H9 (cell line): ENCODE measurements around the gene ESRRB. TPM values are rescaled to one million over a fixed set of nuclear protein-coding genes. Genes with fewer than 3 reads are reported as not detected.

Experiments used
- DNase-seq: peaks from one replicate; pipeline ENCODE4 v3.0.0-alpha.2; 2017
- H2AFZ ChIP-seq: one replicate; pipeline ENCODE4 v1.6.1; 2013; ENCODE audit warnings: mild to moderate bottlenecking, low read length, control low read depth, moderate library complexity
- H2AK5ac ChIP-seq: 2 replicates; pipeline ENCODE4 v1.6.1; 2013; ENCODE audit warnings: low read length, control low read depth, mixed read lengths; ENCODE audit not compliant: insufficient read length
- H2BK120ac ChIP-seq: one replicate; pipeline ENCODE4 v1.6.1; 2013; ENCODE audit warnings: low read depth, mild to moderate bottlenecking, low read length, control low read depth, inconsistent platforms; ENCODE audit not compliant: poor library complexity, severe bottlenecking
- H2BK12ac ChIP-seq: 2 replicates; pipeline ENCODE4 v1.6.1; 2013; ENCODE audit warnings: low read length, control low read depth, mixed read lengths, low read depth; ENCODE audit not compliant: insufficient read length
- H2BK15ac ChIP-seq: 2 replicates; pipeline ENCODE4 v1.6.1; 2013; ENCODE audit warnings: low read depth, low read length, control low read depth
- H2BK20ac ChIP-seq: one replicate; pipeline ENCODE4 v1.6.1; 2013; ENCODE audit warnings: low read depth, mild to moderate bottlenecking, low read length, control low read depth, inconsistent platforms; ENCODE audit not compliant: poor library complexity, severe bottlenecking
- H2BK5ac ChIP-seq: 2 replicates; pipeline ENCODE4 v1.6.1; 2013; ENCODE audit warnings: low read length, control low read depth, mixed read lengths; ENCODE audit not compliant: insufficient read length
- H3K14ac ChIP-seq: 2 replicates; pipeline ENCODE4 v1.6.1; 2013; ENCODE audit warnings: low read length, control low read depth; ENCODE audit not compliant: insufficient read depth
- H3K18ac ChIP-seq: 2 replicates; pipeline ENCODE4 v1.6.1; 2013; ENCODE audit warnings: low read depth, mild to moderate bottlenecking, mixed read lengths, low read length, control low read depth; ENCODE audit not compliant: insufficient read length
- H3K23ac ChIP-seq: 2 replicates; pipeline ENCODE4 v1.6.1; 2013; ENCODE audit warnings: low read length, control low read depth, mixed read lengths, low read depth; ENCODE audit not compliant: insufficient read length
- H3K23me2 ChIP-seq: 2 replicates; pipeline ENCODE4 v1.6.1; 2013; ENCODE audit warnings: low read depth, mild to moderate bottlenecking, mixed read lengths, low read length, control low read depth; ENCODE audit not compliant: insufficient read length, poor library complexity, severe bottlenecking
- H3K27ac ChIP-seq: 2 replicates; pipeline ENCODE4 v1.5.1; 2013; ENCODE audit warnings: low read length, control low read depth, mixed read lengths, low read depth; ENCODE audit not compliant: insufficient read length
- H3K27me3 ChIP-seq: 2 replicates; pipeline ENCODE4 v1.6.1; 2013; ENCODE audit warnings: low read length, control low read depth, inconsistent platforms; ENCODE audit not compliant: insufficient read depth
- H3K4ac ChIP-seq: 2 replicates; pipeline ENCODE4 v1.6.1; 2013; ENCODE audit warnings: low read depth, mild to moderate bottlenecking, control low read depth, inconsistent platforms, low read length, moderate library complexity
- H3K4me1 ChIP-seq: 2 replicates; pipeline ENCODE4 v1.6.1; 2013; ENCODE audit warnings: low read length, control low read depth, inconsistent platforms; ENCODE audit not compliant: insufficient read depth
- H3K4me2 ChIP-seq: 2 replicates; pipeline ENCODE4 v1.6.1; 2013; ENCODE audit warnings: low read length, control low read depth, mixed read lengths; ENCODE audit not compliant: insufficient read length, insufficient read depth
- H3K56ac ChIP-seq: 2 replicates; pipeline ENCODE4 v1.6.1; 2013; ENCODE audit warnings: low read depth, mild to moderate bottlenecking, mixed read lengths, low read length, control low read depth; ENCODE audit not compliant: insufficient read length
- H3K79me1 ChIP-seq: 2 replicates; pipeline ENCODE4 v1.6.1; 2013; ENCODE audit warnings: low read depth, mild to moderate bottlenecking, moderate library complexity, low read length, control low read depth, inconsistent platforms; ENCODE audit not compliant: insufficient read depth, poor library complexity, severe bottlenecking
- H3K79me2 ChIP-seq: 2 replicates; pipeline ENCODE4 v1.6.1; 2013; ENCODE audit warnings: low read length, control low read depth, inconsistent platforms; ENCODE audit not compliant: insufficient read depth
- H3K9ac ChIP-seq: 2 replicates; pipeline ENCODE4 v1.6.1; 2013; ENCODE audit warnings: low read length, control low read depth, mixed read lengths; ENCODE audit not compliant: insufficient read length; ENCODE audit errors: extremely low read depth
- H3K9me3 ChIP-seq: one replicate; pipeline ENCODE4 v1.6.1; 2013; ENCODE audit warnings: low read depth, low read length, inconsistent platforms; ENCODE audit not compliant: control insufficient read depth
- H3T11ph ChIP-seq: one replicate; pipeline ENCODE4 v1.6.1; 2013; ENCODE audit warnings: mild to moderate bottlenecking, low read length, control low read depth, inconsistent platforms
- H4K20me1 ChIP-seq: one replicate; pipeline ENCODE4 v1.6.1; 2013; ENCODE audit not compliant: control insufficient read depth, insufficient read length, insufficient read depth
- H4K5ac ChIP-seq: 2 replicates; pipeline ENCODE4 v1.6.1; 2013; ENCODE audit warnings: low read depth, mild to moderate bottlenecking, mixed read lengths, low read length, control low read depth; ENCODE audit not compliant: insufficient read length
- H4K8ac ChIP-seq: replicated peaks from 2 replicates; pipeline ENCODE4 v1.6.1; 2013; ENCODE audit warnings: low read length, control low read depth, mixed read lengths, low read depth; ENCODE audit not compliant: insufficient read length
- H4K91ac ChIP-seq: 2 replicates; pipeline ENCODE4 v1.6.1; 2013; ENCODE audit warnings: low read depth, mild to moderate bottlenecking, moderate library complexity, mixed read lengths, low read length, control low read depth; ENCODE audit not compliant: insufficient read length
- H3K27ac Mint-ChIP-seq, 3 experiments: 2 replicates in 2 of 3; 3 replicates in 1 of 3; pipeline ENCODE4 v1.8.0; 2020 to 2021; ENCODE audit warnings: mixed read lengths in 3 of 3, mild to moderate bottlenecking in 1 of 3, moderate library complexity in 1 of 3
- H3K27me3 Mint-ChIP-seq: 2 replicates; pipeline ENCODE4 v1.8.0; 2021; ENCODE audit warnings: low read depth, mild to moderate bottlenecking, moderate library complexity, mixed read lengths
- H3K36me3 Mint-ChIP-seq, 3 experiments: 2 replicates in 2 of 3; 3 replicates in 1 of 3; pipeline ENCODE4 v1.8.0; 2020 to 2021; ENCODE audit warnings: low read depth in 3 of 3, mixed read lengths in 3 of 3; ENCODE audit not compliant: insufficient read depth in 1 of 3
- H3K4me1 Mint-ChIP-seq, 2 experiments: 2 replicates each; pipeline ENCODE4 v1.8.0; 2020; ENCODE audit warnings: mixed read lengths in 2 of 2
- H3K4me3 Mint-ChIP-seq, 2 experiments: 2 replicates in 1 of 2; 3 replicates in 1 of 2; pipeline ENCODE4 v1.8.0; 2020 to 2021; ENCODE audit warnings: mild to moderate bottlenecking in 2 of 2, mixed read lengths in 2 of 2, moderate library complexity in 1 of 2
- H3K9me3 Mint-ChIP-seq, 2 experiments: 2 replicates in 1 of 2; 3 replicates in 1 of 2; pipeline ENCODE4 v1.8.0; 2020; ENCODE audit warnings: mild to moderate bottlenecking in 2 of 2, mixed read lengths in 2 of 2, moderate library complexity in 1 of 2
- CTCF ChIP-seq: fragments of 200-600 bp; sonication (generic); conservative IDR thresholded peaks from 3 replicates; pipeline ENCODE4 v1.8.0; 2021; ENCODE audit warnings: antibody characterized with exemption, mild to moderate bottlenecking
- WGBS: extraction: QIAGEN DNeasy Blood & Tissue Kit; methylation state at CpG from one replicate; pipeline ENCODE4 v1.1.7; 2013; ENCODE audit warnings: missing lambda C conversion rate, low lambda C conversion rate, mixed read lengths; ENCODE audit not compliant: insufficient read length; ENCODE audit errors: extremely low coverage; 5-methylcytosine and 5-hydroxymethylcytosine counted together
- total RNA-seq: library from RNA; stranded (reverse); gene quantifications from 2 replicates; pipeline ENCODE4 v1.2.1, GENCODE V29; 2021

The ESRRB gene
- total RNA-seq, 1 experiment from 2014 or later = 0.11 TPM

- Histone ChIP-seq H2BK120ac (no peak overlapping the region), H4K91ac (no peak overlapping the region), H3K18ac (no peak overlapping the region), H3K23ac (no peak overlapping the region), H2AK5ac (no peak overlapping the region), H3K9ac (no peak overlapping the region), H4K8ac (no peak overlapping the region), H3K9me3 (no peaks in the 10 kb centered on the region), H4K5ac (no peak overlapping the region), H3K4ac (no peak overlapping the region), H3K23me2 (no peaks in the 10 kb centered on the region), H3K27me3 (no peaks in the 10 kb centered on the region), H4K20me1 (no peaks in the 10 kb centered on the region), H2BK12ac (no peak overlapping the region), H2AFZ (no peak overlapping the region), H2BK15ac (no peak overlapping the region), H3K4me1 (no peaks in the 10 kb centered on the region), H2BK5ac (no peak overlapping the region), H3K14ac (no peak overlapping the region), H3K4me2 (no peak overlapping the region), H3K27ac (no peak overlapping the region), H3K79me1 (no peaks in the 10 kb centered on the region), H3T11ph (no peak overlapping the region), H3K56ac (no peak overlapping the region), H3K79me2 (no peaks in the 10 kb centered on the region), H2BK20ac (no peak overlapping the region)
- no CpG with 5 or more reads among the region's 33 CpGs for WGBS
- H3K9me3 Mint-ChIP-seq = no peaks in the 10 kb centered on the region
- DNase-seq = no peak
- H3K27ac Mint-ChIP-seq = no peak overlapping the region
- H3K4me1 Mint-ChIP-seq = peaks cover 0 to 11% of the 10 kb centered on the region in 2 experiments; a peak in 2 of 4 replicates
- no peak for TF ChIP-seq CTCF
- no peaks in the 10 kb centered on the region; the same call in none of the 2 replicates for H3K27me3 Mint-ChIP-seq
- no peaks in the 10 kb centered on the region for H3K36me3 Mint-ChIP-seq
- H3K4me3 Mint-ChIP-seq = no peak overlapping the region
Observed at GRCh38 chr14:76439237-76439775, 63.4 kb downstream of the ESRRB start.
